ENCODE results near the gene TRAF3IP1.

TRAF3IP1 gene

GRCh38 chr2:238421695-238422035 is 101.3 kb downstream of the TRAF3IP1 start (continued):
- TF ChIP-seq, protein P1, sequence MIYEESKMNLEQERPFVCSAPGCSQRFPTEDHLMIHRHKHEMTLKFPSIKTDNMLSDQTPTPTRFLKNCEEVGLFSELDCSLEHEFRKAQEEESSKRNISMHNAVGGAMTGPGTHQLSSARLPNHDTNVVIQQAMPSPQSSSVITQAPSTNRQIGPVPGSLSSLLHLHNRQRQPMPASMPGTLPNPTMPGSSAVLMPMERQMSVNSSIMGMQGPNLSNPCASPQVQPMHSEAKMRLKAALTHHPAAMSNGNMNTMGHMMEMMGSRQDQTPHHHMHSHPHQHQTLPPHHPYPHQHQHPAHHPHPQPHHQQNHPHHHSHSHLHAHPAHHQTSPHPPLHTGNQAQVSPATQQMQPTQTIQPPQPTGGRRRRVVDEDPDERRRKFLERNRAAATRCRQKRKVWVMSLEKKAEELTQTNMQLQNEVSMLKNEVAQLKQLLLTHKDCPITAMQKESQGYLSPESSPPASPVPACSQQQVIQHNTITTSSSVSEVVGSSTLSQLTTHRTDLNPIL (CRISPR knock-in tag; IDR thresholded peaks at IDR 0.05; ENCODE audit: low read depth): no peak

GRCh38 chr2:238422285-238422684 is 102.0 kb downstream of the TRAF3IP1 start:
- TF ChIP-seq TOX (CRISPR knock-in tag; IDR thresholded peaks at IDR 0.05; ENCODE audit: borderline replicate concordance) (no peak), CSRNP3 (CRISPR knock-in tag; IDR thresholded peaks at IDR 0.05) (no peak), ZNF8 (CRISPR knock-in tag; IDR thresholded peaks at IDR 0.05) (no peak), POU6F1 (CRISPR knock-in tag; IDR thresholded peaks at IDR 0.05; ENCODE audit: borderline replicate concordance, low read depth) (no peak)
- ATAC-seq: no peak

DNA sequence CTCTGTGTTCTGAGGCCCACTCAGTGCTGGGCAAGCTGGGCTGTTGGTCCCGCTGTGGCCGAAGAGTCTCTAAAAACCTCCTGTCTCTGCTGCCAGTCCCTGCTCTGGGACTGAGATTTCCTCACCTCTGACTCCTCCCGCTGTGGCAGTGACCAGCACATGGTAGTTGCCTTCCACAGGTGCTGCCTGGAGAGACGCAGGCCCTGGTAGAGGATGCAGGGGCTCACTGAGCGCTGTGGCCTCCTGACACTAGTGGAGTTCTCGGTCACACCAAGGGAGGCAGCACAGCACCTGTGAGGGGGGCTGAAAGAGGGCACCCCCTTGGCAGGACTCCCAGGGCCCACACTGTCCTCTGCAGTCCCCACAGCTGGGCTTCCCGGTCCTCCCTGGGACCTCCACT is 102.6 kb downstream of the TRAF3IP1 start:
- ATAC-seq: no peak
- TF ChIP-seq ISL1 (CRISPR knock-in tag; IDR thresholded peaks at IDR 0.05): no peak
- TF ChIP-seq PPARA (CRISPR knock-in tag; IDR thresholded peaks at IDR 0.05; ENCODE audit: borderline replicate concordance): no peak
- TF ChIP-seq ESRRG (CRISPR knock-in tag; IDR thresholded peaks at IDR 0.05): no peak
- TF ChIP-seq, protein P1 (CRISPR knock-in tag; IDR thresholded peaks at IDR 0.05; ENCODE audit: low read depth): no peak
- no peak for TF ChIP-seq BACH2 (CRISPR knock-in tag; IDR thresholded peaks at IDR 0.05; ENCODE audit: borderline replicate concordance)
- no peak for TF ChIP-seq TCF4 (CRISPR knock-in tag; IDR thresholded peaks at IDR 0.05; ENCODE audit: borderline replicate concordance)
- TF ChIP-seq ARNTL (CRISPR knock-in tag; IDR thresholded peaks at IDR 0.05; ENCODE audit: borderline replicate concordance, low read depth): no peak
- no peak for TF ChIP-seq ZFP30 (CRISPR knock-in tag; IDR thresholded peaks at IDR 0.05)
- TF ChIP-seq OSR1 (CRISPR knock-in tag; IDR thresholded peaks at IDR 0.05): no peak
- TF ChIP-seq SNAI2 (CRISPR knock-in tag; IDR thresholded peaks at IDR 0.05): no peak
- TF ChIP-seq ZNF70 (CRISPR knock-in tag; IDR thresholded peaks at IDR 0.05): no peak

DNA sequence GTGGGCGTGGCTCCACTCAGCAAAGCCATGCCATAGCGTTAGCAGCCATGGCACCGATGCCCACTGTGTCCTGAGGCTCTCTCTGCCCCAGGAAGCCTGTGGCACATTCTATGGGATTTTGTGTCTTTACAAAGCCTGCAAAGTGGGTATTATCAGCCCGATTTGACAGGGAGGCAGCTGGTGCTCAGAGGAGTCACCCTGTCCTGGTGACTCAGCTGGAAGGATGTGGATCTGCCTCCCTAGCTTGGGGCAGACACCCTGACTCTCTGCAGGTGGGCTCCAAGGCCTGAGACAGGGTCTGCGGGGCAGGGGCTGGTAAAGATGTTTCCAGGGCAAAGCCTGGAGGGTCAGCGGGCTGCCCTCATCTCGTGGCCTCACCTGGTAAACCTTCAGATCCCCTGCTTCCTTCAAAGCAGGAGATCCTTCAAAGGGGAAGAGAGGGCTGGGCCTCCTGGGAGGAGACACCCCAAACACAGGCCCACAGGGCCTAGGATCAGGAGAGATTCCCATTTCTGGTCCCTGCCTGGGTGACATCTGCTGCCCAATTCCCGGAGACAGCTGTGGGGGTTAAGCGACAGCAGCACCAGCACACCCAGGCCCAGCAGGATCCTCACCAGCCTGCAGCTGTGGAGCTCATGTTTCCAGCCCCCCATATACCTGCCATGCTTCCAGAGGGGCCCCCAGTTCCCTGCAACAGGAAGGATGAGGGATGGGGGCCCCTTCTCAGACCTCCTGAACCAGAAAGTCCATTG is 103.4 kb downstream of the TRAF3IP1 start:
- no peak for ATAC-seq
- TF ChIP-seq ISL1 (CRISPR knock-in tag; IDR thresholded peaks at IDR 0.05) (no peak), ARNTL (CRISPR knock-in tag; IDR thresholded peaks at IDR 0.05; ENCODE audit: borderline replicate concordance, low read depth) (no peak), OSR1 (CRISPR knock-in tag; IDR thresholded peaks at IDR 0.05) (no peak), TSHZ2 (CRISPR knock-in tag; IDR thresholded peaks at IDR 0.05) (no peak)

- TF ChIP-seq ZFP30 (CRISPR knock-in tag; IDR thresholded peaks at IDR 0.05): no peak
- no peak for TF ChIP-seq POU6F1 (CRISPR knock-in tag; IDR thresholded peaks at IDR 0.05; ENCODE audit: borderline replicate concordance, low read depth)
- no peak for ATAC-seq
Measured at GRCh38 chr2:238424313-238424700, 104.0 kb downstream of the TRAF3IP1 start.
